Spleen (tissue), 11 donors: ENCODE results near the gene OXNAD1. TPM values are rescaled to one million over a fixed set of nuclear protein-coding genes. Genes with fewer than 3 reads are reported as not detected.

Source experiments
- DNase-seq: peaks from one replicate; pipeline ENCODE4 v3.0.0-alpha.2; 2020
- H3K27ac ChIP-seq, 8 donors: fragments of 200-600 bp; sonication (generic) in 7 of 8; 1 replicate in 4 of 8; 2 replicates in 4 of 8; pipeline versions ENCODE4 v1.5.0 to v1.8.0; 2016 to 2021; ENCODE audit warnings: inconsistent platforms in 4 of 8, mild to moderate bottlenecking in 4 of 8, moderate library complexity in 1 of 8
- H3K27me3 ChIP-seq, 7 donors: fragments of 200-600 bp; sonication (generic) in 6 of 7; replicated peaks in 1 of 7; 1 replicate in 4 of 7; 2 replicates in 3 of 7; pipeline versions ENCODE4 v1.5.0 to v1.8.0; 2016 to 2021; ENCODE audit warnings: inconsistent platforms in 3 of 7, mild to moderate bottlenecking in 1 of 7
- H3K36me3 ChIP-seq, 6 donors: fragments of 200-600 bp; sonication (generic) in 5 of 6; 1 replicate in 4 of 6; 2 replicates in 2 of 6; pipeline versions ENCODE4 v1.5.0 to v1.8.0; 2016 to 2021; ENCODE audit warnings: inconsistent platforms in 2 of 6
- H3K4me1 ChIP-seq, 6 donors: fragments of 200-600 bp; sonication (generic) in 5 of 6; 1 replicate in 3 of 6; 2 replicates in 3 of 6; pipeline versions ENCODE4 v1.5.0 to v1.8.0; 2016 to 2021; ENCODE audit warnings: inconsistent platforms in 3 of 6
- H3K4me3 ChIP-seq, 8 donors: fragments of 200-600 bp; sonication (generic) in 7 of 8; 1 replicate in 4 of 8; 2 replicates in 4 of 8; pipeline versions ENCODE4 v1.5.0 to v1.8.0; 2016 to 2021; ENCODE audit warnings: inconsistent platforms in 4 of 8, mild to moderate bottlenecking in 4 of 8, moderate library complexity in 2 of 8
- H3K9me3 ChIP-seq, 8 donors: fragments of 200-600 bp; sonication (generic) in 7 of 8; 1 replicate in 4 of 8; 2 replicates in 4 of 8; pipeline versions ENCODE4 v1.5.0 to v1.8.0; 2016 to 2021; ENCODE audit warnings: inconsistent platforms in 4 of 8
- POLR2A ChIP-seq, 3 donors: fragments of 450-650 bp; IDR thresholded peaks; one replicate each; pipeline ENCODE4 v1.5.1; 2017; ENCODE audit warnings: antibody characterized with exemption in 3 of 3, mild to moderate bottlenecking in 1 of 3
- POLR2AphosphoS5 ChIP-seq, 3 donors: sonication (generic); formaldehyde crosslinking; IDR thresholded peaks; one replicate each; pipeline ENCODE4 v1.5.1; 2017; ENCODE audit warnings: antibody characterized with exemption in 3 of 3
- WGBS, 5 donors: extraction: QIAGEN DNeasy Blood & Tissue Kit in 3 of 5; methylation state at CpG; one replicate each; pipeline versions ENCODE4 v1.1.5 to v1.1.7; 2013 to 2018; 5-methylcytosine and 5-hydroxymethylcytosine counted together
- intact Hi-C: fragments of 100-400 bp; cut with DNase I; formaldehyde crosslinking; loops from one replicate; pipeline ENCODE4 v1.15.0; 2023; ENCODE audit warnings: low total_unique reads
- polyA plus RNA-seq, 3 donors: library from polyadenylated mRNA; stranded (reverse); fragments of 200-250 nt; gene quantifications; one replicate each; pipeline ENCODE4 v1.2.1, GENCODE V29; 2013
- total RNA-seq, 7 donors: library from RNA; depleted of rRNA in 3 of 7; stranded (reverse); fragments of >200 nt in 3 of 7; fragmentation: NEBNext Ultra II Directional in 4 of 7; extraction: Animal tissue kit (Norgen Biotek cat#: 25700) in 4 of 7; gene quantifications; one replicate each; pipeline versions ENCODE4 v1.1.0 to v1.2.1, GENCODE V29; 2016 to 2021
- TF ChIP-seq, protein P1 (sequence below), 11 experiments: fragments of 200-600 bp in 7 of 11; fragments of 450-650 bp in 4 of 11; sonication (generic) in 4 of 11; IDR thresholded peaks in 8 of 11; conservative IDR thresholded peaks in 3 of 11; 1 replicate in 7 of 11; 2 replicates in 4 of 11; pipeline versions ENCODE4 v1.4.0 to v1.8.0; 2016 to 2021; ENCODE audit warnings: antibody characterized with exemption in 11 of 11, inconsistent platforms in 4 of 11, mild to moderate bottlenecking in 1 of 11
- donor health status: healthy with polysubstance abuse.
- donor health status: DM: no; HTN: no; CAD: no; lungs with moderate emphysema.
- donor health status: DM: no; HTN: no; CAD: no.
- donor health status: Bipolar disorder and iron deficiency.
- donor health status: healthy.
- donor health status: DM: no; HTN: no; CAD: no.
- donor health status: DM: yes; HTN: yes; CAD: no.

OXNAD1 gene
- total and polyA plus RNA-seq, 10 donors, result 4.2 to 30.6 (median 20.1) TPM

DNA sequence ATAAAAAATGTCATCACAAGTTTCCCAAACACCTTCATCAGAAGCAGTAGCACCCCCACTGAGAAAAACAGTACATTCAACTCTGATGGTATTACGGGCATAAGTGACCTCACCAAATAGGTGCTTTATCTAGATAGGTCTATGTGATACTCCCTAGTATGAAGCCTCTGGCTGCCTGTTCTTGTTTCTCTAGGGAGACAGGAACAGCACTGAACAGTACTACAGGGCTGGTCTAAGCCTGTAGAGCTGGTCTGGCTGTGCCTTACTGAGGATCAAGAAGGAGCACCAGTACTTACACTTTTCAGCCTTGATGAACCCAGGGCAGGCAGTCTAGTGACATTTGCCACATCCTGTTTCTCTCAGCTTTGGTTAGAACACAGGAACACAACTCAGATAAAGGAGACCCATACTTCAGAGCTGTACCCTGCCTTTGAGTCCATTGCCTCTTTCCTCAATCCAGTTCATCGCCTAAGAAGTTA, 35.9 kb downstream of the OXNAD1 start:
- peak overlapping the region; percentile 27 to 88 (median 76) for H3K27ac ChIP-seq
- H3K4me1 ChIP-seq, result peaks cover 23 to 92% (median 50%) of the 10 kb centered on the region in 6 donors
- TF ChIP-seq, protein P1, sequence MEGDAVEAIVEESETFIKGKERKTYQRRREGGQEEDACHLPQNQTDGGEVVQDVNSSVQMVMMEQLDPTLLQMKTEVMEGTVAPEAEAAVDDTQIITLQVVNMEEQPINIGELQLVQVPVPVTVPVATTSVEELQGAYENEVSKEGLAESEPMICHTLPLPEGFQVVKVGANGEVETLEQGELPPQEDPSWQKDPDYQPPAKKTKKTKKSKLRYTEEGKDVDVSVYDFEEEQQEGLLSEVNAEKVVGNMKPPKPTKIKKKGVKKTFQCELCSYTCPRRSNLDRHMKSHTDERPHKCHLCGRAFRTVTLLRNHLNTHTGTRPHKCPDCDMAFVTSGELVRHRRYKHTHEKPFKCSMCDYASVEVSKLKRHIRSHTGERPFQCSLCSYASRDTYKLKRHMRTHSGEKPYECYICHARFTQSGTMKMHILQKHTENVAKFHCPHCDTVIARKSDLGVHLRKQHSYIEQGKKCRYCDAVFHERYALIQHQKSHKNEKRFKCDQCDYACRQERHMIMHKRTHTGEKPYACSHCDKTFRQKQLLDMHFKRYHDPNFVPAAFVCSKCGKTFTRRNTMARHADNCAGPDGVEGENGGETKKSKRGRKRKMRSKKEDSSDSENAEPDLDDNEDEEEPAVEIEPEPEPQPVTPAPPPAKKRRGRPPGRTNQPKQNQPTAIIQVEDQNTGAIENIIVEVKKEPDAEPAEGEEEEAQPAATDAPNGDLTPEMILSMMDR (IDR thresholded peaks at IDR 0.05 in 8 of 11, conservative IDR thresholded peaks at IDR 0.05 in 3 of 11), result no peak
- TF ChIP-seq POLR2AphosphoS5 (IDR thresholded peaks at IDR 0.05), result peak in 1 of 3 donors; percentile 70
- H3K4me3 ChIP-seq, result peak overlapping the region in 2 of 8 donors; percentile 9 to 49
- H3K36me3 ChIP-seq, result peaks cover 0 to 89% (median 8%) of the 10 kb centered on the region in 6 donors
- intact Hi-C loops, result no loop called here
- no peaks in the 10 kb centered on the region for H3K9me3 ChIP-seq
- 50 to 71% (median 63%) methylated on average over 2 of the region's 2 CpGs for WGBS, 5 donors
- no peaks in the 10 kb centered on the region for H3K27me3 ChIP-seq
- DNase-seq, result no peak

DNA sequence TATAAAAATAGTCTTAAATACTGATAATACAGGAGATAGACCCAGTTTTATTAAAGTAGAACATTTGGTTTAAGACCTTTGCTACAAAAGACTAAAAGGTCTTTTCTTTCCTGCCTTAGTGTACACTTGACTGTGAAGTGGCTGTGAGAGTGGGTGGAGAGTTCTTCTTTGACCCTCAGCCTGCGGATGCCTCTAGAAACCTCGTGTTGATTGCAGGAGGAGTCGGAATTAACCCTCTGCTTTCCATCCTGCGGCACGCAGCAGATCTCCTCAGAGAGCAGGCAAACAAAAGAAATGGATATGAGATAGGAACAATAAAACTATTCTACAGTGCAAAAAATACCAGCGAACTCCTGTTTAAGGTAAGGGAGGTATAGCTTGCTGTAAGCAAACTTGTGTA, 36.5 kb downstream of the OXNAD1 start:
- intact Hi-C loops, result no loop called here
- Histone ChIP-seq H3K9me3 (no peaks in the 10 kb centered on the region), H3K36me3 (peaks cover 0 to 88% (median 6%) of the 10 kb centered on the region in 6 donors), H3K27ac (peak overlapping the region; percentile 27 to 88 (median 76)), H3K4me3 (peak overlapping the region in 5 of 8 donors; percentile 1 to 49 (median 9)), H3K27me3 (no peaks in the 10 kb centered on the region), H3K4me1 (peaks cover 23 to 95% (median 49%) of the 10 kb centered on the region in 6 donors)
- DNase-seq, result no peak
- 46 to 58% (median 52%) methylated on average over 6 of the region's 6 CpGs for WGBS, 5 donors
- no peak for TF ChIP-seq POLR2AphosphoS5 (IDR thresholded peaks at IDR 0.05)
- TF ChIP-seq POLR2A (IDR thresholded peaks at IDR 0.05), result no peak
- TF ChIP-seq, protein P1 (IDR thresholded peaks at IDR 0.05 in 8 of 11, conservative IDR thresholded peaks at IDR 0.05 in 3 of 11), result no peak

DNA sequence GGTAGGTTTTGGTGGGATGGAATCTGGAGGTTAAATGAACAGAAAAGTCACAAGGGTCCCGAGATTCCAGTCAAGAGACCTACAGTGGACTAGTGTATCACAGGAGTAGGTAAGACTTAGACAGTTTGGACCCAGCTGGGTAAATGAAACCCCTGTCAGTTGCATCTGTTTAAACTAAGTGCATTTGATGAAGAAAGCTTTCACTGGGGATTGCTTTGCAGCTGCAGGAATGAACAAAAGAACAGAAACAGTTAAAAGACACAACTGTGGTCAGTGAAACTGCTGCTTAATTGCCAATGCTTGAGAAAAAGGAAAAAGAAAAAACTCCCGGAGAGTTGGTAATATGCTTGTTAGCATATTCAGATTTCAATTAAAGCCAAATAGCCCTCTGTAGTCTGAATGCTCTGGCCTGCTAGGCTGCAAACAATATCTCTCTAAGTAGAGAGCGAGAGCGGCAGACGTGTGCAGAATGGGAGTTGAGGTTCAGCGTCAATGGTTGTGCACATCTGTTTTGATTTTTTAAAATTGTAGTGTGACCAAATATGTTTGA, 37.1 kb downstream of the OXNAD1 start:
- 63 to 77% (median 69%) methylated on average over 6 of the region's 6 CpGs for WGBS, 5 donors
- H3K27ac ChIP-seq, result peak overlapping the region in 7 of 8 donors; percentile 27 to 88 (median 76)
- peaks cover 23 to 100% (median 49%) of the 10 kb centered on the region in 6 donors for H3K4me1 ChIP-seq
- intact Hi-C loops, result no loop called here
- H3K36me3 ChIP-seq, result peaks cover 0 to 86% (median 5%) of the 10 kb centered on the region in 6 donors
- TF ChIP-seq POLR2AphosphoS5 (IDR thresholded peaks at IDR 0.05), result no peak
- TF ChIP-seq, protein P1 (IDR thresholded peaks at IDR 0.05 in 8 of 11, conservative IDR thresholded peaks at IDR 0.05 in 3 of 11), result no peak
- TF ChIP-seq POLR2A (IDR thresholded peaks at IDR 0.05), result no peak
- no peaks in the 10 kb centered on the region for H3K9me3 ChIP-seq
- no peaks in the 10 kb centered on the region for H3K27me3 ChIP-seq
- H3K4me3 ChIP-seq, result peak overlapping the region in 4 of 8 donors; percentile 1 to 49 (median 8)
- no peak for DNase-seq

DNA sequence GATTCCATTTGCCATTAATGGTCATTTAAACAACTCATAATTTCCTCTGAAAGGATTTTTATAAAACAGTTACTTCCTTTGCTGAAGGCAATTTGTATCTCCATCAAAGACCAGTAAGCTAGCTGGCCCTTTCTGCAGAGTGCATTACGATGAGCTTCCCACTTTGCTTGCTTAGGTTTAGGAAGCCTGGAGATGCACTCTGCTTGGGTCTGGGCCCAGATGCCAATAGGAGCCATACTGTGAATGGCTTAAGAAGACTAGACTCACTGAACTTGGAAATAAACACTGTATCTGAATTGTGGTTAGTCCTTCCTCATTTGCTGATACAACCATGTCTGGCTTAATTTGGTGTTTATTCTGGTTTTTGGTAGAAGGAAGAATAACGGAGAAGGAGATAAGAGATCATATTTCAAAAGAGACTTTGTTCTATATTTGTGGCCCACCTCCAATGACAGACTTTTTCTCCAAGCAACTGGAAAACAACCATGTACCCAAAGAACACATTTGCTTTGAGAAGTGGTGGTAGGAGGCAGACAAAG, 38.1 kb downstream of the OXNAD1 start:
- intact Hi-C loops, result no loop called here
- Histone ChIP-seq H3K4me1 (peaks cover 23 to 100% (median 49%) of the 10 kb centered on the region in 6 donors), H3K27ac (peak overlapping the region; percentile 3 to 88 (median 34)), H3K27me3 (no peaks in the 10 kb centered on the region), H3K4me3 (no peak overlapping the region), H3K36me3 (peaks cover 0 to 84% (median 5%) of the 10 kb centered on the region in 6 donors), H3K9me3 (no peaks in the 10 kb centered on the region)
- TF ChIP-seq POLR2A (IDR thresholded peaks at IDR 0.05) (no peak), POLR2AphosphoS5 (IDR thresholded peaks at IDR 0.05) (no peak)
- TF ChIP-seq, protein P1 (IDR thresholded peaks at IDR 0.05 in 8 of 11, conservative IDR thresholded peaks at IDR 0.05 in 3 of 11), result no peak
- 47 to 65% (median 58%) methylated on average over 2 of the region's 2 CpGs for WGBS, 5 donors
- no peak for DNase-seq
